H9 (cell line): ENCODE results near the gene GUCY2F. TPM values are rescaled to one million over a fixed set of nuclear protein-coding genes. Genes with fewer than 3 reads are reported as not detected.

Source experiments
- DNase-seq: peaks from one replicate; pipeline ENCODE4 v3.0.0-alpha.2; 2017
- H2AFZ ChIP-seq: one replicate; pipeline ENCODE4 v1.6.1; 2013; ENCODE audit warnings: mild to moderate bottlenecking, low read length, control low read depth, moderate library complexity
- H2AK5ac ChIP-seq: 2 replicates; pipeline ENCODE4 v1.6.1; 2013; ENCODE audit warnings: low read length, control low read depth, mixed read lengths; ENCODE audit not compliant: insufficient read length
- H2BK120ac ChIP-seq: one replicate; pipeline ENCODE4 v1.6.1; 2013; ENCODE audit warnings: low read depth, mild to moderate bottlenecking, low read length, control low read depth, inconsistent platforms; ENCODE audit not compliant: poor library complexity, severe bottlenecking
- H2BK12ac ChIP-seq: 2 replicates; pipeline ENCODE4 v1.6.1; 2013; ENCODE audit warnings: low read length, control low read depth, mixed read lengths, low read depth; ENCODE audit not compliant: insufficient read length
- H2BK15ac ChIP-seq: 2 replicates; pipeline ENCODE4 v1.6.1; 2013; ENCODE audit warnings: low read depth, low read length, control low read depth
- H2BK20ac ChIP-seq: one replicate; pipeline ENCODE4 v1.6.1; 2013; ENCODE audit warnings: low read depth, mild to moderate bottlenecking, low read length, control low read depth, inconsistent platforms; ENCODE audit not compliant: poor library complexity, severe bottlenecking
- H2BK5ac ChIP-seq: 2 replicates; pipeline ENCODE4 v1.6.1; 2013; ENCODE audit warnings: low read length, control low read depth, mixed read lengths; ENCODE audit not compliant: insufficient read length
- H3K14ac ChIP-seq: 2 replicates; pipeline ENCODE4 v1.6.1; 2013; ENCODE audit warnings: low read length, control low read depth; ENCODE audit not compliant: insufficient read depth
- H3K18ac ChIP-seq: 2 replicates; pipeline ENCODE4 v1.6.1; 2013; ENCODE audit warnings: low read depth, mild to moderate bottlenecking, mixed read lengths, low read length, control low read depth; ENCODE audit not compliant: insufficient read length
- H3K23ac ChIP-seq: 2 replicates; pipeline ENCODE4 v1.6.1; 2013; ENCODE audit warnings: low read length, control low read depth, mixed read lengths, low read depth; ENCODE audit not compliant: insufficient read length
- H3K23me2 ChIP-seq: 2 replicates; pipeline ENCODE4 v1.6.1; 2013; ENCODE audit warnings: low read depth, mild to moderate bottlenecking, mixed read lengths, low read length, control low read depth; ENCODE audit not compliant: insufficient read length, poor library complexity, severe bottlenecking
- H3K27ac ChIP-seq: 2 replicates; pipeline ENCODE4 v1.5.1; 2013; ENCODE audit warnings: low read length, control low read depth, mixed read lengths, low read depth; ENCODE audit not compliant: insufficient read length
- H3K27me3 ChIP-seq: 2 replicates; pipeline ENCODE4 v1.6.1; 2013; ENCODE audit warnings: low read length, control low read depth, inconsistent platforms; ENCODE audit not compliant: insufficient read depth
- H3K4ac ChIP-seq: 2 replicates; pipeline ENCODE4 v1.6.1; 2013; ENCODE audit warnings: low read depth, mild to moderate bottlenecking, control low read depth, inconsistent platforms, low read length, moderate library complexity
- H3K4me1 ChIP-seq: 2 replicates; pipeline ENCODE4 v1.6.1; 2013; ENCODE audit warnings: low read length, control low read depth, inconsistent platforms; ENCODE audit not compliant: insufficient read depth
- H3K4me2 ChIP-seq: 2 replicates; pipeline ENCODE4 v1.6.1; 2013; ENCODE audit warnings: low read length, control low read depth, mixed read lengths; ENCODE audit not compliant: insufficient read length, insufficient read depth
- H3K56ac ChIP-seq: 2 replicates; pipeline ENCODE4 v1.6.1; 2013; ENCODE audit warnings: low read depth, mild to moderate bottlenecking, mixed read lengths, low read length, control low read depth; ENCODE audit not compliant: insufficient read length
- H3K79me1 ChIP-seq: 2 replicates; pipeline ENCODE4 v1.6.1; 2013; ENCODE audit warnings: low read depth, mild to moderate bottlenecking, moderate library complexity, low read length, control low read depth, inconsistent platforms; ENCODE audit not compliant: insufficient read depth, poor library complexity, severe bottlenecking
- H3K79me2 ChIP-seq: 2 replicates; pipeline ENCODE4 v1.6.1; 2013; ENCODE audit warnings: low read length, control low read depth, inconsistent platforms; ENCODE audit not compliant: insufficient read depth
- H3K9ac ChIP-seq: 2 replicates; pipeline ENCODE4 v1.6.1; 2013; ENCODE audit warnings: low read length, control low read depth, mixed read lengths; ENCODE audit not compliant: insufficient read length; ENCODE audit errors: extremely low read depth
- H3K9me3 ChIP-seq: one replicate; pipeline ENCODE4 v1.6.1; 2013; ENCODE audit warnings: low read depth, low read length, inconsistent platforms; ENCODE audit not compliant: control insufficient read depth
- H3T11ph ChIP-seq: one replicate; pipeline ENCODE4 v1.6.1; 2013; ENCODE audit warnings: mild to moderate bottlenecking, low read length, control low read depth, inconsistent platforms
- H4K20me1 ChIP-seq: one replicate; pipeline ENCODE4 v1.6.1; 2013; ENCODE audit not compliant: control insufficient read depth, insufficient read length, insufficient read depth
- H4K5ac ChIP-seq: 2 replicates; pipeline ENCODE4 v1.6.1; 2013; ENCODE audit warnings: low read depth, mild to moderate bottlenecking, mixed read lengths, low read length, control low read depth; ENCODE audit not compliant: insufficient read length
- H4K8ac ChIP-seq: replicated peaks from 2 replicates; pipeline ENCODE4 v1.6.1; 2013; ENCODE audit warnings: low read length, control low read depth, mixed read lengths, low read depth; ENCODE audit not compliant: insufficient read length
- H4K91ac ChIP-seq: 2 replicates; pipeline ENCODE4 v1.6.1; 2013; ENCODE audit warnings: low read depth, mild to moderate bottlenecking, moderate library complexity, mixed read lengths, low read length, control low read depth; ENCODE audit not compliant: insufficient read length
- H3K27ac Mint-ChIP-seq, 3 experiments: 2 replicates in 2 of 3; 3 replicates in 1 of 3; pipeline ENCODE4 v1.8.0; 2020 to 2021; ENCODE audit warnings: mixed read lengths in 3 of 3, mild to moderate bottlenecking in 1 of 3, moderate library complexity in 1 of 3
- H3K27me3 Mint-ChIP-seq: 2 replicates; pipeline ENCODE4 v1.8.0; 2021; ENCODE audit warnings: low read depth, mild to moderate bottlenecking, moderate library complexity, mixed read lengths
- H3K36me3 Mint-ChIP-seq, 3 experiments: 2 replicates in 2 of 3; 3 replicates in 1 of 3; pipeline ENCODE4 v1.8.0; 2020 to 2021; ENCODE audit warnings: low read depth in 3 of 3, mixed read lengths in 3 of 3; ENCODE audit not compliant: insufficient read depth in 1 of 3
- H3K4me1 Mint-ChIP-seq, 2 experiments: 2 replicates each; pipeline ENCODE4 v1.8.0; 2020; ENCODE audit warnings: mixed read lengths in 2 of 2
- H3K4me3 Mint-ChIP-seq, 2 experiments: 2 replicates in 1 of 2; 3 replicates in 1 of 2; pipeline ENCODE4 v1.8.0; 2020 to 2021; ENCODE audit warnings: mild to moderate bottlenecking in 2 of 2, mixed read lengths in 2 of 2, moderate library complexity in 1 of 2
- H3K9me3 Mint-ChIP-seq, 2 experiments: 2 replicates in 1 of 2; 3 replicates in 1 of 2; pipeline ENCODE4 v1.8.0; 2020; ENCODE audit warnings: mild to moderate bottlenecking in 2 of 2, mixed read lengths in 2 of 2, moderate library complexity in 1 of 2
- WGBS: extraction: QIAGEN DNeasy Blood & Tissue Kit; methylation state at CpG from one replicate; pipeline ENCODE4 v1.1.7; 2013; ENCODE audit warnings: missing lambda C conversion rate, low lambda C conversion rate, mixed read lengths; ENCODE audit not compliant: insufficient read length; ENCODE audit errors: extremely low coverage; 5-methylcytosine and 5-hydroxymethylcytosine counted together
- total RNA-seq: library from RNA; stranded (reverse); gene quantifications from 2 replicates; pipeline ENCODE4 v1.2.1, GENCODE V29; 2021
- TF ChIP-seq, protein P1 (sequence below): fragments of 200-600 bp; sonication (generic); conservative IDR thresholded peaks from 3 replicates; pipeline ENCODE4 v1.8.0; 2021; ENCODE audit warnings: antibody characterized with exemption, mild to moderate bottlenecking

Gene GUCY2F
- total RNA-seq, 1 experiment from 2014 or later: 0.11 TPM

- H3K23me2 ChIP-seq: no peaks in the 10 kb centered on the region
- peaks cover 0 to 7% (median 1%) of the 10 kb centered on the region in 3 experiments; a peak in 3 of 7 replicates for H3K36me3 Mint-ChIP-seq
- H3K4ac ChIP-seq: no peak overlapping the region
- H3K27me3 Mint-ChIP-seq: no peaks in the 10 kb centered on the region; the same call in 1 of the 2 replicates
- no peak overlapping the region for H2BK12ac ChIP-seq
- H3K4me3 Mint-ChIP-seq: no peak overlapping the region
- H2AK5ac ChIP-seq: no peak overlapping the region
- WGBS: no CpG with 5 or more reads among the region's 2 CpGs
- no peaks in the 10 kb centered on the region for H3K79me2 ChIP-seq
- H2BK15ac ChIP-seq: no peak overlapping the region
- H3T11ph ChIP-seq: no peak overlapping the region
- no peak overlapping the region for H3K9ac ChIP-seq
- H3K18ac ChIP-seq: no peak overlapping the region
- H3K27me3 ChIP-seq: no peaks in the 10 kb centered on the region
- no peak overlapping the region for H2AFZ ChIP-seq
- no peaks in the 10 kb centered on the region for H4K20me1 ChIP-seq
- DNase-seq: no peak
- H4K8ac ChIP-seq: no peak overlapping the region
- H2BK120ac ChIP-seq: no peak overlapping the region
- no peaks in the 10 kb centered on the region for H3K4me1 Mint-ChIP-seq
- H3K27ac ChIP-seq: no peak overlapping the region
- H3K79me1 ChIP-seq: no peaks in the 10 kb centered on the region
- no peak overlapping the region for H3K56ac ChIP-seq
- no peak overlapping the region for H2BK20ac ChIP-seq
- no peak overlapping the region for H2BK5ac ChIP-seq
- H3K27ac Mint-ChIP-seq: no peak overlapping the region
- no peak overlapping the region for H3K4me2 ChIP-seq
- H3K9me3 ChIP-seq: no peaks in the 10 kb centered on the region
- peaks cover 2 to 4% of the 10 kb centered on the region in 2 experiments; a peak in 4 of 5 replicates for H3K9me3 Mint-ChIP-seq
- H4K5ac ChIP-seq: no peak overlapping the region
- H4K91ac ChIP-seq: no peak overlapping the region
- TF ChIP-seq, protein P1, sequence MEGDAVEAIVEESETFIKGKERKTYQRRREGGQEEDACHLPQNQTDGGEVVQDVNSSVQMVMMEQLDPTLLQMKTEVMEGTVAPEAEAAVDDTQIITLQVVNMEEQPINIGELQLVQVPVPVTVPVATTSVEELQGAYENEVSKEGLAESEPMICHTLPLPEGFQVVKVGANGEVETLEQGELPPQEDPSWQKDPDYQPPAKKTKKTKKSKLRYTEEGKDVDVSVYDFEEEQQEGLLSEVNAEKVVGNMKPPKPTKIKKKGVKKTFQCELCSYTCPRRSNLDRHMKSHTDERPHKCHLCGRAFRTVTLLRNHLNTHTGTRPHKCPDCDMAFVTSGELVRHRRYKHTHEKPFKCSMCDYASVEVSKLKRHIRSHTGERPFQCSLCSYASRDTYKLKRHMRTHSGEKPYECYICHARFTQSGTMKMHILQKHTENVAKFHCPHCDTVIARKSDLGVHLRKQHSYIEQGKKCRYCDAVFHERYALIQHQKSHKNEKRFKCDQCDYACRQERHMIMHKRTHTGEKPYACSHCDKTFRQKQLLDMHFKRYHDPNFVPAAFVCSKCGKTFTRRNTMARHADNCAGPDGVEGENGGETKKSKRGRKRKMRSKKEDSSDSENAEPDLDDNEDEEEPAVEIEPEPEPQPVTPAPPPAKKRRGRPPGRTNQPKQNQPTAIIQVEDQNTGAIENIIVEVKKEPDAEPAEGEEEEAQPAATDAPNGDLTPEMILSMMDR: no peak
- H3K23ac ChIP-seq: no peak overlapping the region
- no peaks in the 10 kb centered on the region; the same call in 1 of the 2 replicates for H3K4me1 ChIP-seq
- H3K14ac ChIP-seq: no peak overlapping the region
Observed at GRCh38 chrX:109463784-109464183, 18.1 kb downstream of the GUCY2F start.
